Activated T-cell treated with anti-CD3 and anti-CD28 coated beads for 24 hours (primary cell): Measurements from ENCODE around the gene ZNF479.
"Not testable (repeated sequence)": the region's sequence is repeated elsewhere in the genome, so short reads cannot be mapped to it uniquely, and the experiment has no call there.

Experiments
- DNase-seq: peaks from one replicate; pipeline ENCODE4 v3.0.0-alpha.2; 2020; ENCODE audit warnings: low read depth

The ZNF479 gene

GRCh38 chr7:57132336-57132735 lies at the start of gene ZNF479:
ZNF479 (minus strand) TSS chr7:57132436; CDS start chr7:57132324, 112 bp downstream.
- DNase-seq = not testable (repeated sequence)

GRCh38 chr7:57182031-57182430 lies 49.8 kb upstream of the ZNF479 start:
- no peak for DNase-seq

GRCh38 chr7:57181281-57181680 lies 49.0 kb upstream of the ZNF479 start:
- DNase-seq = no peak

GRCh38 chr7:57179776-57180415 lies 47.7 kb upstream of the ZNF479 start:
- no peak for DNase-seq

DNA sequence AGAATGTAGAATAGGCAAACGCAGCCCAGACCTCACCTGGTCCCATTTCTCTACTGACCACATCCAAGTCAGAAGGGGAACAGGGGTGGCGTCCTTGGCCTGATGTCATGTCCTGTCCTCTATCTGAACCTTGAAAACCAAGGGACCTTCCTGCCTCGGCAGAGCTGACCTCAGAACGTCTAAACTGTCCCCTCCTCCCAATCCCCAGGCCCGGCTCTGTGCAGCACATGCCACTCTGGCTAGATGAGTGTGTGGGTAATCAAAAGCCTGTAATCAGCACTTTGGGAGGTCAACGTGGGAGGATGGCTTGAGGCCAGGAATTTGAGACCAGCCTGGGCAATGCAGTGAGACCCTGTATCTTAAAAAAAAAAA lies 46.5 kb upstream of the ZNF479 start:
- no peak for DNase-seq

DNA sequence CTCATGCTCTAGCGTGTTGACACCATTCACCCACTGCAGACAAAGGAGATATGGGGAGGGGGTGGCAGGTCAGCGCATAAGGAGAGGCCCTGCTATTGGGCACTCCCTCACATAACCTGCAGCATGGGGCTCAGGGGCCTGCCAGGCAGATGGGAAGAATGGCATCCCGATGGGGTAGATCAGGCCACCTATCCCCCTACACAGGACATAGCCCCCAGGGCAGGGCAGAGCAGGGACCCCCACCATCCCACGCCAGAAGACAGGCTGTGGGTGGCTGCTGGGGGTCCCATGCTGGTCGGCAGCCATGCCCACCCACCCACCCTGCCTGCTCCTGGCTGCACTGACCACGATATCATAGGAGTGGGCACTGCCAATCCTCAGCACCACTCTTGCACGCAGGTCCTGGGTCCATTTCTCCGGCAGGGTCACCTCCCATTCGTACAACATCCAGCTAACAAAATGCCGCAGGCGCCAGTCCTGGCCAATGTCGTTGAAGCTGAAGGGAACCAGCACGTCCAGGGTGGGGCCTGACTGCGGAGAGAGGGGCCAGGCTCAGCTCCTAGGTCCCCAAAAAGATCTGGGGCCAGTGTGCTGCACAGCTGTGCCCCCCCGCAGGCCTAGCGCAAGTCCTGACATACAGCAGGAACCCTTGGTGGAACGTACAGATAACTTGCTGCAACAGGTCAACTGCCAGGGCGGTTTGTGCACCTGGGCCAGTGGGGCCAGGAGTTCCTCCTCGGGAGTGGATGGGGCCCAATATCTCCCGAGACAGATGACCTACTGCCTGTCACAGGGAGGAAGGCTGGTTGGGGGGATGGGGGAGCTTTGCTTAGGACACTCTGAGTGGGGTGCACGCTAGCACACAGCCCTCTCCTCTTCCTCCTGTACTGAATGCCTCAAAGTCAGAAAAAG lies 45.9 kb upstream of the ZNF479 start:
- DNase-seq = no peak

GRCh38 chr7:57176928-57177635 lies 44.8 kb upstream of the ZNF479 start:
- no peak for DNase-seq

GRCh38 chr7:57165285-57165899 lies 33.2 kb upstream of the ZNF479 start:
- DNase-seq = no peak

GRCh38 chr7:57120123-57120784 lies 12.0 kb downstream of the ZNF479 start:
- DNase-seq = not testable (repeated sequence)
